ENCODE data around the gene DTD1. TPM values are rescaled to one million over a fixed set of nuclear protein-coding genes. Genes with fewer than 3 reads are reported as not detected.

DTD1 gene
- polyA plus RNA-seq, 1 of the 3 experiments (the other 2 are of a cell fraction): 81.1 TPM

DNA sequence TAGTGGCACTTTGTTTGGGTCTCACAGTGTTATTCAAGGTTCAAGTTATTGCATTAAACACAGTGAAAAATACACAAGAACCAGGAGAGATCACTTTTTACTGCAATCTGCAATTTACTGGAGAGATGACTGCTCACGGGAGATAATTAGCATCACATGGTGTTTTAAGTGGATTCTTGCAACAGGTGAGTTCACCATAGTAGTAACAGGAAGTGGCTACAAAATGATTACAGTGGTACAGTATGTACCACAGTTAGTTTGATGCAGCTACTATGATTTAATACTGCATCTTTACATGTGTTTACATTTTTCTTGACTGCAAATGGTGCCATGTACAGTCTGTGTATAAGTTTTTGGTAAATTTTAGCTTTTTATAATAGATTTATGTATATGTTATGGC, 129.2 kb downstream of the DTD1 start:
- Histone ChIP-seq H3F3A (replicated peaks; ENCODE audit: insufficient read depth) (peaks cover 3% of the 10 kb centered on the region), H4K20me1 (ENCODE audit: insufficient read depth) (no peaks in the 10 kb centered on the region), H3K79me2 (ENCODE audit: insufficient read depth) (no peaks in the 10 kb centered on the region), H3K9me2 (no peaks in the 10 kb centered on the region), H2AFZ (ENCODE audit: low read depth) (no peak overlapping the region), H3K9ac (no peak overlapping the region), H3K36me3 (replicated peaks in 1 of 2; ENCODE audit: control insufficient read depth in 1 of 2, insufficient read depth in 2 of 2, low read length in 1 of 2) (no peaks in the 10 kb centered on the region), H3K27ac (ENCODE audit: low read depth in 2 of 2, low read length in 1 of 2) (no peak overlapping the region), H3K4me3 (ENCODE audit: low read depth in 2 of 2, low read length in 1 of 2) (no peak overlapping the region), H3K4me2 (no peak overlapping the region), H3K4me1 (ENCODE audit: control insufficient read depth in 1 of 2, insufficient read depth in 2 of 2, low read depth in 1 of 2, low read length in 1 of 2) (peaks cover 0 to 5% of the 10 kb centered on the region in 2 experiments; a peak in 1 of 4 replicates), H3K9me3 (no peaks in the 10 kb centered on the region), H3K27me3 (ENCODE audit: insufficient read depth) (no peaks in the 10 kb centered on the region)
- ChIA-PET POLR2A (no interaction called here), CTCF (interaction anchor here (1.1 to 1.5 kb wide), 2 partner anchors 15 to 85 kb away, joined by 3 read pairs; no protein-coding TSS in a partner anchor)
- DNase-seq: no peak
- TF ChIP-seq JUND (IDR thresholded peaks at IDR 0.05): no peak
- 89% methylated on average over 1 of the region's 1 CpG for WGBS (ENCODE audit: low lambda C conversion rate)

DNA sequence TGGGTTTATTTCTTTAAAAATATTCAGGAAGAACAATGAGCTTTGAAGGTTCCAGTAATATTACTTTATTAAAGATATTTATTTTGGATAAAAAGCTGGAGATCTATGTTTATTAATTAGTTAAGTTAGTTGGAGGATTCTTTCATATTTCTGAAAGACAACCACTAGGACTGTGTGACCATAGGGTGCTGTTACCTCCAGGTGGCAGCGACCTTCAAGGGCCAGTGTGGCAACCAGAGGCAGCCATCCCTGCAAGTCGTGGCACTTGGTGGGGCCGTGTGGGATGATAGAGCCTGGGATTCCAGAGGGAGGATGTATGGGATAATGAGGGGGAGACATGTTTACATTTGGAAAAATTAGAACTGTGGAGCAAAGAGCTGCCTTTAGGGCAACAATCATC, 130.3 kb downstream of the DTD1 start:
- ChIA-PET CTCF (interaction anchor here (0.9 kb wide), 1 partner anchor 12 kb away, joined by 3 read pairs; no protein-coding TSS in a partner anchor), POLR2A (no interaction called here)
- no peak overlapping the region for H3K4me2 ChIP-seq
- no peaks in the 10 kb centered on the region for H3K36me3 ChIP-seq (replicated peaks in 1 of 2; ENCODE audit: control insufficient read depth in 1 of 2, insufficient read depth in 2 of 2, low read length in 1 of 2)
- no peak overlapping the region for H3K27ac ChIP-seq (ENCODE audit: low read depth in 2 of 2, low read length in 1 of 2)
- H3K27me3 ChIP-seq (ENCODE audit: insufficient read depth): no peaks in the 10 kb centered on the region
- DNase-seq: no peak
- no peaks in the 10 kb centered on the region for H4K20me1 ChIP-seq (ENCODE audit: insufficient read depth)
- no peaks in the 10 kb centered on the region for H3K9me2 ChIP-seq
- H3K9me3 ChIP-seq: no peaks in the 10 kb centered on the region
- no peak overlapping the region for H2AFZ ChIP-seq (ENCODE audit: low read depth)
- peaks cover 0 to 6% of the 10 kb centered on the region in 2 experiments; a peak in 1 of 4 replicates for H3K4me1 ChIP-seq (ENCODE audit: control insufficient read depth in 1 of 2, insufficient read depth in 2 of 2, low read depth in 1 of 2, low read length in 1 of 2)
- WGBS (ENCODE audit: low lambda C conversion rate): 86% methylated on average over 3 of the region's 3 CpGs
- TF ChIP-seq GATA2 (CRISPR knock-in tag; IDR thresholded peaks at IDR 0.05) (no peak), MXI1 (IDR thresholded peaks at IDR 0.05; ENCODE audit: low read depth, low read length) (no peak), REST (IDR thresholded peaks at IDR 0.05; ENCODE audit: low read depth, low read length) (no peak), USF2 (IDR thresholded peaks at IDR 0.05; ENCODE audit: borderline replicate concordance, low read depth, low read length) (no peak), MEF2A (IDR thresholded peaks at IDR 0.05; ENCODE audit: borderline replicate concordance, low read depth) (no peak), RCOR1 (IDR thresholded peaks at IDR 0.05; ENCODE audit: low read length) (no peak), ELF1 (IDR thresholded peaks at IDR 0.05) (no peak), EZH2phosphoT487 (IDR thresholded peaks at IDR 0.05; ENCODE audit: borderline replicate concordance, low read depth) (no peak), TEAD4 (IDR thresholded peaks at IDR 0.05; ENCODE audit: borderline replicate concordance, insufficient read depth) (no peak), FOXM1 (IDR thresholded peaks at IDR 0.05; ENCODE audit: low read depth) (no peak), JUND (IDR thresholded peaks at IDR 0.05) (no peak), SIN3A (IDR thresholded peaks at IDR 0.05; ENCODE audit: borderline replicate concordance, low read depth, low read length) (no peak), RXRA (IDR thresholded peaks at IDR 0.05; ENCODE audit: borderline replicate concordance, low read depth) (no peak), SMC3 (IDR thresholded peaks at IDR 0.05; ENCODE audit: low read depth, low read length) (no peak), RFX5 (IDR thresholded peaks at IDR 0.05; ENCODE audit: low read length) (no peak), TAF1 (IDR thresholded peaks at IDR 0.05; ENCODE audit: borderline replicate concordance, low read depth, low read length) (no peak)
- TF ChIP-seq, protein P1, sequence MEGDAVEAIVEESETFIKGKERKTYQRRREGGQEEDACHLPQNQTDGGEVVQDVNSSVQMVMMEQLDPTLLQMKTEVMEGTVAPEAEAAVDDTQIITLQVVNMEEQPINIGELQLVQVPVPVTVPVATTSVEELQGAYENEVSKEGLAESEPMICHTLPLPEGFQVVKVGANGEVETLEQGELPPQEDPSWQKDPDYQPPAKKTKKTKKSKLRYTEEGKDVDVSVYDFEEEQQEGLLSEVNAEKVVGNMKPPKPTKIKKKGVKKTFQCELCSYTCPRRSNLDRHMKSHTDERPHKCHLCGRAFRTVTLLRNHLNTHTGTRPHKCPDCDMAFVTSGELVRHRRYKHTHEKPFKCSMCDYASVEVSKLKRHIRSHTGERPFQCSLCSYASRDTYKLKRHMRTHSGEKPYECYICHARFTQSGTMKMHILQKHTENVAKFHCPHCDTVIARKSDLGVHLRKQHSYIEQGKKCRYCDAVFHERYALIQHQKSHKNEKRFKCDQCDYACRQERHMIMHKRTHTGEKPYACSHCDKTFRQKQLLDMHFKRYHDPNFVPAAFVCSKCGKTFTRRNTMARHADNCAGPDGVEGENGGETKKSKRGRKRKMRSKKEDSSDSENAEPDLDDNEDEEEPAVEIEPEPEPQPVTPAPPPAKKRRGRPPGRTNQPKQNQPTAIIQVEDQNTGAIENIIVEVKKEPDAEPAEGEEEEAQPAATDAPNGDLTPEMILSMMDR (IDR thresholded peaks at IDR 0.05): no peak
- no peaks in the 10 kb centered on the region for H3K79me2 ChIP-seq (ENCODE audit: insufficient read depth)
- H3K4me3 ChIP-seq (ENCODE audit: low read depth in 2 of 2, low read length in 1 of 2): no peak overlapping the region
- H3K9ac ChIP-seq: no peak overlapping the region
- peaks cover 3% of the 10 kb centered on the region for H3F3A ChIP-seq (replicated peaks; ENCODE audit: insufficient read depth)
